ENCODE data around the gene NAT9.

The NAT9 gene

DNA sequence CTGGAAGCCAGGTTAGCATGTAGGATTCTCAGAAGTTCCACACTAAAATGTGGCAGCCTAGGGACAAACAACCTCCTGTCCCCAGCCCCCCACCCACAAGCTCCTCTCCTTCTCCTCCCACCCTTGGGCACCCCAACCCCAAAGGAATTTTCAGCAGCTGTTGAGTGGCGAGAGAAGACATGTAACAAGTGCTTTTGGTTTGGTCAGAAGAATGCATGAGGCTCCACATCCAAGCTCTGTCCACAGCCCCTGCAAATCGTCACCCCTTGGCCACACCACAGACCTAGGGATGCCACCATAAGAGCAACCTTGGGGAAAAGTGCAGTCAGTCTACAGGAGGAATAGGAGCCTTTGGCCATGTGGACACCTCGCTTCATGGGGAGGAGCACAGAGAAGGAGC is 51.0 kb downstream of the NAT9 start:
- DNase-seq = no peak

DNA sequence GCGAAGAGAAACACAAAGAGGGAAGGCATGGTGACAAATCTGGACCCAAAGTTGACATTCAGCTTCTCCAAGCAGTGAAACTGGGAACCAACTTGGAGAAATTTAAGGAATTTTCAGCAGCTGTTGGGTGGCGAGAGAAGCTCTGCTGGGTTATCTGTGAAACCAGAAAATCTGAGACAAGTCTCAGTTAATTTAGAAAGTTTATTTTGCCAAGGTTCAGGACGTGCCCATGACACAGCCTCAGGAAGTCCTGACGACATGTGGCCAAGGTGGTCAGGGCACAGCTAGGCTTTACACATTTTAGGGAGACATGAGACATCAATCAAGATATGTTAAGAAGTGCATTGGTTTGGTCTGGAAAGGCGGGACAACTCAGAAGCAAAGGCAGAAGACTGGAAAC is 52.3 kb downstream of the NAT9 start:
- no peak for DNase-seq

DNA sequence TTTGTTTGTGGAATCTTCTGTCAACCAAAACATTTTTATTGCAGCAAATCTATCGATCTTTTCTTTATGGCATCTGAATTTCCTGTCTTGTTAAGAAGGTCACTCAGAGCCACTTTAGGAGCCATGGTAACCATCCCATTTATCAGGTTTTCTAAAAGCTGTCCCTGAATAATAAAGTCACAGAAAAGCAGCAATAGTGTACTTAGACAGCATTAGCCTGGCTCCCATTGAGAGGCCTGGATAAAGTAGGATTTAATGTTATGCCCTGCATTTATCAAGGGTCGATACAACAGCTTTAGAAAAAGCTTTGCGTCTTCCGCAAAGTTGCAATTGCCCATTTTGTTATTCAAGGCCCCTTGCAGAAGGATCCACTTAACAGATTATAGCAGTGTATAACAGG is 53.4 kb downstream of the NAT9 start:
- no peak for DNase-seq
